GM19463 (cell line): ENCODE data around the gene PDSS1.
"Not testable (repeated sequence)": the region's sequence is repeated elsewhere in the genome, so short reads cannot be mapped to it uniquely, and the experiment has no call there.

Source experiments
- ATAC-seq: cut with Tn5 transposase; IDR thresholded peaks from one replicate; pipeline ENCODE4 v1.9.1; 2021; ENCODE audit warnings: mild to moderate bottlenecking, moderate library complexity; ENCODE audit not compliant: unreplicated experiment

PDSS1 gene

GRCh38 chr10:26697163-26697921 is at the start of gene PDSS1:
Gene PDSS1, plus strand, starts transcription at chr10:26697701. Its CDS starts 11 bp downstream, at chr10:26697712.
- peak; percentile 87 for ATAC-seq

GRCh38 chr10:26648245-26648636 is 49.3 kb upstream of the PDSS1 start:
- ATAC-seq = not testable (repeated sequence)

GRCh38 chr10:26650406-26650805 is 47.1 kb upstream of the PDSS1 start:
- no peak for ATAC-seq

GRCh38 chr10:26651476-26651875 is 46.0 kb upstream of the PDSS1 start:
- ATAC-seq = not testable (repeated sequence)

- ATAC-seq = no peak
These were observed 44.5 kb upstream of the PDSS1 start for GRCh38 chr10:26653004-26653403.

GRCh38 chr10:26655746-26656145 is 41.8 kb upstream of the PDSS1 start:
- no peak for ATAC-seq

- no peak for ATAC-seq
These were observed 34.6 kb upstream of the PDSS1 start for GRCh38 chr10:26662864-26663263.

GRCh38 chr10:26665080-26666048 is 32.1 kb upstream of the PDSS1 start:
- no peak for ATAC-seq

GRCh38 chr10:26675873-26676257 is 21.6 kb upstream of the PDSS1 start:
- no peak for ATAC-seq

GRCh38 chr10:26679588-26679987 is 17.9 kb upstream of the PDSS1 start:
- no peak for ATAC-seq

- ATAC-seq = no peak
These were observed 16.4 kb upstream of the PDSS1 start for GRCh38 chr10:26681076-26681475.

- not testable (repeated sequence) for ATAC-seq
These were observed 15.5 kb upstream of the PDSS1 start for GRCh38 chr10:26681971-26682370.

- no peak for ATAC-seq
These were observed 14.6 kb upstream of the PDSS1 start for GRCh38 chr10:26682931-26683330.

- ATAC-seq = peak; percentile 92
These were observed 12.7 kb upstream of the PDSS1 start for GRCh38 chr10:26684667-26685264.

GRCh38 chr10:26685441-26685840 is 12.1 kb upstream of the PDSS1 start:
- no peak for ATAC-seq

- no peak for ATAC-seq
These were observed 8.1 kb upstream of the PDSS1 start for GRCh38 chr10:26689399-26689798.

- ATAC-seq = no peak
These were observed 6.6 kb upstream of the PDSS1 start for GRCh38 chr10:26690731-26691475.

GRCh38 chr10:26694536-26694935 is 3.0 kb upstream of the PDSS1 start:
- not testable (repeated sequence) for ATAC-seq

GRCh38 chr10:26696786-26697162 is 727 bp upstream of the PDSS1 start:
- ATAC-seq = no peak

GRCh38 chr10:26697922-26698608 is 564 bp downstream of the PDSS1 start:
- ATAC-seq = no peak
